Stimulated activated CD4-positive, alpha-beta T cell treated with anti-CD3 and anti-CD28 coated beads, Interleukin-12 subunit alpha, Interleukin-12 subunit beta, amount 100 ng/mL, for 4 hours (primary cell): Measurements from ENCODE around the gene CISD2.
"Not testable (repeated sequence)": the region's sequence is repeated elsewhere in the genome, so short reads cannot be mapped to it uniquely, and the experiment has no call there.

Experiments used
- DNase-seq: peaks from one replicate; pipeline ENCODE4 v3.0.0-alpha.2; 2020

CISD2 gene, protein sequence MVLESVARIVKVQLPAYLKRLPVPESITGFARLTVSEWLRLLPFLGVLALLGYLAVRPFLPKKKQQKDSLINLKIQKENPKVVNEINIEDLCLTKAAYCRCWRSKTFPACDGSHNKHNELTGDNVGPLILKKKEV

DNA sequence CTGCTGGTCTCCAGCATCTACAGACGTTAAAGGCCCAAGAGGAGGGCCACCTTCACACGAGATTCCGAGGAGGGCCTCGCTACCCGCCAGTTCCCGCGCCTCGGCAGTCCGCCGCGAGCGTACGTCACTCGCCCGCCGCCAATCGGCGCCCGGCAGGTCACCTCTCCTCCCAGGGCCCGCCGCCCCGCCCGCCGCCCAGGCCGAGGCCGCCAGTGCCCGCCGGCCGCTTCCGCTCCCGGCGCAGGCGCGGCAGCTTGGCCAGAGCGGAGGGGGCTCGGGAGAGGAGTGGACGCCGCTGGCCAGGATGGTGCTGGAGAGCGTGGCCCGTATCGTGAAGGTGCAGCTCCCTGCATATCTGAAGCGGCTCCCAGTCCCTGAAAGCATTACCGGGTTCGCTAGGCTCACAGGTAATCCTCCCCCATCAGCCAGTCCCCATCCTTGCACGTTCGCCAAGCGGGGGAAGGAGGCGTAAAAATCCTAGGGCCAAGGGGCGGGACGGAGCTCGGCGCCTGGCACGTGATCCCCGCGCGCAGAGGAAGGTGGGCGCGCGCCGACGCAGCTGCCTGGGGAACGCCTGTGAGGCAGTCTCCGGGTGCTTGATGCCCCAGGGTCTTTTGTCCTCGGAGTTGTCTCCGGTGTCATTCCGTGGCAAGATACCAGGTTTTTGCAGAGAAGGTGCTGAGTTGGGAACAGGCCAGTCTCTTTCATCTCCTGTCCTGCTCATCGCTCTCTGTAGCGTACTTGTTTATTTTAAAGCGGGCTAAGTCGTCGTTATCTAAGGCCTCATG, at the start of gene CISD2:
Gene CISD2 (plus strand): TSS at position 212 of the 788 bp plus-strand sequence. CDS start 93 bp downstream, at position 305.
- peak; percentile 84 for DNase-seq

DNA sequence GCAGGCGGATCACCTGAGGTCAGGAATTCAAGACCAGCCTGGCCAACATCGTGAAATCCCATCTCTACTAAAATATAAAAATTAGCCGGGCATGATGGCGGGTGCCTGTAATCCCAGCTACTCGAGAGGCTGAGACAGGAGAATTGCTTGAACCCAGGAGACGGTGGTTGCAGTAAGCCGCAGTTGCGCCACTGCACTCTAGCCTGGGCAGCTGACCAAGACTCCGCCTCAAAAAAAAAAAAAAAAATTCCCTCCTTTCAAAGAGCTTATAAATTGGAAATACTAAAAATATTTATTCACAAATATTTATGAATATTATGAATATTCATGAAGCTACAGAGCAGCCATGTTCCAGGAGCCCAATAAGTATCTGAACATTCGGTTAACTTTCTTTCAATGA, 49.7 kb upstream of the CISD2 start:
- DNase-seq, result not testable (repeated sequence)

DNA sequence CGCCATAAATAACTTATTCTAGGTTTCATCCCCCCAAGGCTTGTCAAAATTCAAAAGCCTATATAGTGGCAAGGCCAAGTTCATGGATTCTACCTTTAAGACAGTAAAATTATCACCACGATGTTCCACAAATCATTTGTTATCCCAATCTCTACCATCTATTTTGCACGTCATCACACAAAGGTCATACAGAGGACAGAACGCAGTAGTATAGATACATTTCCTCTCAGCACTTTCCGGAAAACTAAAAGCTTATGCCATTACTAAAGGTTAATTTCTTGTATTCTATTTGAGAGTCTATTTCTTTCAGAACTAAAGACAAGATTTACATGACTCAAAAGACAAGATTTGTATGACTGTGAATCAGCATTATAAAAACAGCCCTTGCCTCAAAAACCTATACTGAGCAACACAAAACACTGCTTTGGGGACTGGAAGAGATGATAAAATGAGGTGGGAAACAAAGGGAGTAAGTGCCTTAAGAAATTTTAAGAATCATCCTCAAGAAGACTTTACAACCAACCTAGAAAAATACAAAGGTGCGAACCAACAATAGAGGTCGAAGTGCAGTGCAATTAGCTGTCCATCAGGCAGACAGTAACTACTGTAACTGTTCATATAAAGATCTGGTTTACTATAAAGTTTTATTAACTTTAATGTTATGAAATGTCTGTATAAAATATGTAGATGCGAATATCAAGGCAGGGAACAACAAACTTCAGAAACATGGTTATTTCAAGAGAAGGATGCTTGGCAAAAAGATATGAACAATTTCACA, 49.0 kb upstream of the CISD2 start:
- no peak for DNase-seq

DNA sequence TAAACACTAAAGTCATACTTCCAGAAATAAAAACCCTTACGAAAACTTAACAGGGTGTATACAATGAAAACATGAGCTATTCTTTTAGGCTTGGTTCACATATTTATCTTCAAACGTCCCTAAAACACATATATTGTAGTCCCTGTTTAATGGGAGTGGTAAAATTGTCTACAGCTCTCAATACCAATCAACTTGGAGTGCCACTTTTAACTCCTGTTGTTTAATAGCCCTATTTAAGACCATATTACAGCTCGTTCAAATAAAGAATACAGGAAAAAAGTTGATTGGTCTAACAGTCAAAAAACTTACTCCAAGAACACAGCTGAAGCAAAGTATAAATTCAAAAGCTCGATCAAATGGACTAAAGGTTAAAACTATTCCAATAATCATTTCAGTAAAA, 45.3 kb upstream of the CISD2 start:
- no peak for DNase-seq

DNA sequence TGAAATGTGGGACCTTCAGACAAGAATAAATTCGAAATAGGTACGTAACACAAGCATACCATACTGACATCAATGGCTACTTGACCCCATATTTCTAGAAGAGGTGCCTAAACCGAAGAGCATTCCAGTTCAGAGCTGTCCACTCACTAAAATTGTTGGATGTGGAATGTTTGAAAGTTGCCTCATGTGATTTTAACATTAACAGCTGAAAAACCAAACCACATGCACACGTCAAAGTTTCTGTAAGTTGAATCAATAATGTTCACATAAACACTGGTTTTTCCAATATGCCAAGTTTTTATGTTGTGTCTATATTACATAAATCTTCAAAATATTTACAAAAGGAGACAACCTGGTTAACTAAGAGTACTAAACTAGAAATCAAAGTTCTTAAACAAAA, 44.9 kb upstream of the CISD2 start:
- DNase-seq, result no peak

DNA sequence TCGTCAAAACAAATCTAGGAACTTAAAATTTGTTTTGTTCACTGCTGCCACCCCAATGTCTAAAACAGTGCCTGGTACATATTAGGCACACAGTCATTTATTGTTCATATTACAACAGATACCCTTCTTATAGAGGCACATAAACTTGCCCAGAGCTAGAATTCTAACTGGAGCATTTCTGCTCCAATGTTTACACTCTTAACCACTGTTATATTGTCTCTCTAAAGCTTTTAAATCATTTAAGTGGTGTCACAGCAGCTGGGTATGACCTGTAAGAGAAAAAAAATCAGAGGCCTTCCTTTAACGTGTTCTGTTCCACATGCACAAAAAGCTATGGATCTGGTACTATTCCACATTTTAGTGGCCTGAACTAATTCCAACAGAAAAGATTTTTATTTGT, 44.4 kb upstream of the CISD2 start:
- no peak for DNase-seq

DNA sequence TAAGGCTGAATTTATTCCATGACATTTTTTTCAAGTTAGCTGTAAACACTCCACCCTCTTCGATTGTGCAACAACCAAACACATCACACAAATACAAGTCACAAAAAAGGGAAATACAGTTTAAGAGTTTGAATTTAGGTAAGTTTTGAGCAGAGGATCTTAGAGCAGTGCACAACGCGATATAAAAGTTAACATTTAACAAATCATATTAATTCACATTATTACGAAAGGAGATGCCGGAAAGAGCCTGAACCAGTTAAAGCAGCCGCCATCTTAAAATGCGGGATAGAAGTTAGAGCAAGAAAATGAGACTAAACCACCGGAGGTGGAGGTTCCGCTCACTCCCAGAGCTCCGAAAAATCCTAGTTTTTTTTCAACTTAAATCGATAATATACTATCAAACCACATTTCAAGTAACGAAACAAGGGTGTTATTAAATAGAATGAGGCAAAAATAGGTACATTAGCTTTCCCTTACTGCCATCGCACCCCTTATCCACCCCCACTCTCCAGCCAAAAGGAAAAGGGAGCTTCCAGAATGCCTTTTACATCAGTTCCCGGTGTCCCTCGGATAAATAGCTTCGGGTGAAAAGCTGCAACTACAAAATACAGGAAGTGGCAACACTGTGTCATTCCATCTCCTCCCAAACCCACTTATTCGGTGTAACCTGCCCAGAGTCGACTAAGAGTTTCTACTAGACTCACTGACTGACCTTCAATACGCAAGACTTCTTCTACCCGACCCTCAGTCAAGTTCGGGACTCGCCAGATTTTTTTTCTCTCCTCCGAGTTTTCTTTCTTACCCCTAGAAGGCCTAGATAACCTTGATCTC, 43.3 kb upstream of the CISD2 start:
- DNase-seq, result peak; percentile 12

DNA sequence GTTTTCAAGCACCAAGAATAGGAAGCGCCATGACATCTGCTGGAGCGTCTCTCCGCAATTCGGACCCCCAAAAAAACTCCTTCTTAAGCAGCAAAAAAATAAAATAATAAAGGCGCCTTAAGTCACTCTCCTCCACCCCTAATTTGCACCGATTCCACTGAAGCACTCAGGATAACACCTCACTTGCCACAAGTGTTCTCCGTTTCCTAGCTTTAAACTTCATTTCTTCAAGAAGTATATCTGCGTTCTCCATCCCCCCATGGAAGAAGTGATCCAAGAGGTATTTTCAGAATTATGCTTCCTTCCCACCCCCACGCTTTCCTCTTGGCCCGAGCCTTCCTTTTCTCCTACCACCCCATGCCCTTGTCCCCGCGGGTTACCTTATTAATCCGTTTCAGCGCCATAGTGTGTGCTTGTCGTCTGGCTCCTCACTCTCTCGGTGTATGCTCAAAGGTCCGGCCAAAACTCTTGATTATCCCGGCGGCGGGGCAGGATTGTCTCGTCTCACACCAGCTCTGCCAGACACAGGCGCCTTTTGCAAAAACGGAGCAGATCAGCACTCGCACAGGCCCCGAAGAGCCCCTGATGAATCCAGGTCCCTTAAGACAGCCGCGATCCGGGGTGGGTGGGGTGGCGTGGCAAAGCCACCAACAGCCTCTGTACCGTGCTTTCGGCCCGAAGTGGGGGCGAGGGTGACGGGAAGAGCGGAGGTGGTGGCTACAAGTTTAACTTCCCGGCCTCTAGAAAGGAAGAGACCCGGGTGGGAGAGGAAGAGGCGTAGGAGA, 42.5 kb upstream of the CISD2 start:
- DNase-seq, result no peak

DNA sequence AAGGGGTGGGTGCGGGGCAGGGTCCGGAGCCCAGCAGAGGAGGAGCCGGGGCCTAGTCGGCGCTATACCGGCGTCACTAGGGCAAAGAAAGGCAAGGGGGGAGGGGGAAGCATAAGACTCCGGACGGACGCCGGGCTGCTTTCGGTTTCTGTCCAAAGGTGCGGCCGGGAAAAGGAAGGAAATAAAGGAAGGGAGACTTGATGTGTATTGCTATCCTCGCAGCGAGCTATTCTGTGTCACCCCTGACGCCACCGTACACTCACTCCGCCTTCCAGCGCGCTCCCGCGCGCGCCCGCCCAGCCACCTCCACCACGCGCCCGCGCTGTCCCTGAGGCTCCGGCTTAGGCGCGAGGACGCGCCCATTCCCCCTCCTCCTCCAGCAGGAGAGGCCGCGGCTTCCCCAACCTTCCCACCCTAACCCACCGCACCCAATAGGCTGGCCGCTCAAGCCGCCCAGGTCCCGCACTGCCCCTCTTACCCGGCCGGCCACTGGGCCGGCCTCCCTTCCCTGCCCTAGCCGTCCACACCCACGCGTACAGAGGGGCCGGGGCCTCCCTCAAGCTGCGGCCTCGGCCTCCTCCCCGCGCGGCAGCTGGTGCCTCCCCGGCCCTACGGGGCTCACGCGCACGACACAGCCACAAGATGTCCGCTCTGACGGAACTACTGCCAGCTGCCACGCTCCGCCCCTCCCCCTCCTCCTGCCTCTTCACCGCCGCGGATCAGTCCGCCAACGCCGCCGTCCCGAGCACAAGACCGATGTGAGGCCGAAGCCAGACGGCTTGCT, 41.7 kb upstream of the CISD2 start, which contains the start of gene UBE2D3:
Gene UBE2D3 (minus strand): TSS at position 662 of the 784 bp plus-strand sequence. CDS start 1,043 bp downstream, outside the sequence.
- DNase-seq, result peak; percentile 94

DNA sequence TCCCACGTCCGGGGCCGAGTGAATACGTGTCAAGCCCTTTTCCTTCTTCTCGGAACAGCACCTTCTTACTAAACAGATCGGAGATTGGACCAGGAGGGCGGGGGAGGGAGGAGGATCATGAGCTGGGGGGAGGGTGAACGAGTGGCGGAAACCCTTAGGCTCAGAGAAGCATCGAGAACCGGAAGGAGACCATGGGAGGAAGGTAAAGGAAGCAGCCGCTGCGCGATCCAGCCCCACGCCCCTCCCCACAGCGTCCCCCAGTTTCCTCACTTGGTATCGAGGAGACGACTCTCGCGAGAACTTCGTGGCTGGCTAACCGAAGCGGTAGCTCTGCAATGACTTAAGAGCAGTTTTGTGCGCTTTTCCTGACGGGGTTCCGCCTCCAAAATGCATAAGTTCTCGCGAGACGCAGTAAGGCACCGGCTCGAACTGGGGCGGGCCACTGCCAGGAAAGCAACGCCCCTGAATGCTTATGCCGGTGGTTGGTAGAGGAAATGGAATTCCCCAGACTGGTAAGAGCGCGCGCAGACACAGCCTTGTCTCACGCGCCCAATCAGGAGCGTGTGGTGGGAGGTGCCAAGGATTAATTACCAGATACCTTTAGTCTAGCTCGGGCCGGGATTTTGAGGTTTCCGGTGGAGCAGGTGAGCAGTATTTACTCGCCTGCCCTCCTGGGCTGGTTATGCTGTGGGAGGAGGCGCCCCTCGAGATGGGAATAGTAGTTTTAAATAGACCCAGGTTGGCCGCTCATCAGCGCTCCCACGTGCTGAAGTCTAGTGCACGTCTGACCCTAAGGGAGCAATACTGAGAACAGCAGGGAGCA, 40.9 kb upstream of the CISD2 start:
- DNase-seq, result peak; percentile 97

DNA sequence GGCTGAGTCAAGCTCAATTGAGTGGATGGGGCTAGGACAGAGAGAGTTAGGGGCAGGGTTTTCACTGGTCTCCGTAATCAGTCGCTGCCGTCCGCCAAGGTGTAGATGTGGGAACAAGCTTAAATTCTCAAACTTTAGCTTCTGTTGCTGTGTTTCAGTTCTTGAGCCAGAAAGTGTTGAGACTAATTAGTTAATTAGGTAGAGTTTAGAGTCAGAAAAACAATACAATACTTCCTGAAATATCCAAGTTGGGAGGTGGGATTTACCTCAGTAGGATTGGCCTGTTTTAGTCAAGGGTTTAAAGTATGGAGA, 40.3 kb upstream of the CISD2 start:
- DNase-seq, result no peak

DNA sequence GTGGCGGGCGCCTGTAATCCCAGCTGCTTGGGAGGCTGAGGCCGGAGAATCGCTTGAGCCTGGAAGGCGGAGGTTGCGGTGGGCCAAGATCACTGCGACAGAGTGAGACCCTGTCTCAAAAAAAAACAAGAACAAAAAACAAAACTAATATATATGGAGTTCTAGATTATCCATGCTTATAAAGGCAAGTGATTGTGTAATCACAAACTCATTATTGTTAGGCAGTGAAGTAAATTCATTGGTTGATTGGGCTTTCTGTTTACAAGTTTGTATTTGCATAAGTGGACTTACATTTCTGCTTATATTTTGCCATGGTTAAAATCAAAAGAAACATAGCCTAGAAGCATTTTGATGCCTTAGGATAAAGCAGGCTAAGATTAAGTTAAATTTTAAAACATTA, 39.0 kb upstream of the CISD2 start:
- DNase-seq, result no peak

DNA sequence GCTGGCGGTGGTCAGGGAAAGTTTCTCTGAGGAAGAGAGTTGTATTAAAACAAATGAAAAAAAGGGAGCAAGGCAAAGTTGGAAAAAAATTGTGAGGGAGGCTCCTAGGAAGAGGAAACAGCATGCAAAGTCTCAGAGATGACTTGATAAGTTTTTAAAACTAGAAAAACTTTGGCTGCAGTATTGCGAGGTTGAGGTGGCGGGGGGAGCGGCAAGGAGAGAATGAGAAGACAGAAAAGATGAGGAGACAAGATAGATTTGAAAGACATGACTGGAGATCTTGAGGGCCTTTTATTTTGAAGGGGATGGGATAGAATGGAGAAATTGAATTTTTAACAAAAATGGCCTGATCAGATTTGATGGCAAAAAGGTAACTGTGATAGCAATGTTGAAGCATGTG, 36.7 kb upstream of the CISD2 start:
- no peak for DNase-seq

DNA sequence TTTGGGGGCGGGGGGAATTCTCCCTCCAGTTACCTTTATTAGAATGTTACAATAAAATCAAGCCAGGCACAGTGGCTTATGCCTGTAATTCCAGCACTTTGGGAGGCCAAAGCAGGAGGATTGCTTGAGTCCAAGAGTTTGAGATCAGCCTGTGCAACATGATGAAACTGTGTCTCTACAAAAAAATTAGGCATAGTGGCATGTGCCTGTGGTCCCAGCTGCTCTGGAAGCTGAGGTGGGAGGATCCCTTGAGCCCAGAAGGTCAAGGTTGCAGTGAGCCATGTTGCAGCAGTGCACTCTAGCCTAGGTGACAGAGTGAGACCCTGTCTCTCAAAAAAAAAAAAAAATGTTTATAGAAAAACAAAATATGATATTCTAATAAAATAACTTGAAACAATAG, 36.1 kb upstream of the CISD2 start:
- DNase-seq, result no peak

DNA sequence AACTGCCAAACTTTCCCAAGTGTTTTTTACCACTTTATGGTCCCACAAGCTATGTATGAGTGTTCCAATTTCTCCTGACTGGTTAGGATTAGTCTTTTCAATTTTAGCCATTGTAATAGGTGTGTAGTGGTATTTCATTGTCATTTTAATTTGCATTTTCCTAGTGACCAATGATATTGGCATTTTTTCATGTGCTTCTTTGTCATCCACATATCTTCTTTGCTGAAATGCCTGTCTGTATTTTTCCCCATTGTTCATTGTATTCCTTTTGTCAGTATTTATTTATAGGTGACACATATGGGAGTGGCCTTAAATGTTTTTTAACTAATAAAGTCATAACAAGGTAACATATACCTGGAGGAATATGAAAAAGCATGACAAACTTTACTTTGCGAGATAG, 32.2 kb upstream of the CISD2 start:
- no peak for DNase-seq

DNA sequence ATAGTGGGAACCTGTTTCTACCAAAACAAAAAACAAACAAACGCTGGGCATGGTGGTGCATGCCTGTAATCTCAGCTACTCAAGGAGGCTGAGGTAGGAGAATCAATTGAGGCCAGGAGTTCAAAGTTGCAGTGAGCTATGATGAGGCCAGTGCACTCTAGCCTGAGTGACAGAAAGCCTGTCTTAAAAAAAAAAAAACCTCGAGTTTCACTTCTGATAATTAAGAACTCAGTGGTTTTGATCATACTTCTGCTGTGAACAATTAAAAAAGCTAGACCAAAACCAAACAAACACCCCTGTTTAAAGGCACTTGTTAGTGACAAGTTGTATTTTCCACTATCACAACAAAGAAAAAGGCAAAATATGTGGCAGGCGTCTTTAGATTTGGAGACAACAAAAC, 26.4 kb upstream of the CISD2 start:
- DNase-seq, result no peak

DNA sequence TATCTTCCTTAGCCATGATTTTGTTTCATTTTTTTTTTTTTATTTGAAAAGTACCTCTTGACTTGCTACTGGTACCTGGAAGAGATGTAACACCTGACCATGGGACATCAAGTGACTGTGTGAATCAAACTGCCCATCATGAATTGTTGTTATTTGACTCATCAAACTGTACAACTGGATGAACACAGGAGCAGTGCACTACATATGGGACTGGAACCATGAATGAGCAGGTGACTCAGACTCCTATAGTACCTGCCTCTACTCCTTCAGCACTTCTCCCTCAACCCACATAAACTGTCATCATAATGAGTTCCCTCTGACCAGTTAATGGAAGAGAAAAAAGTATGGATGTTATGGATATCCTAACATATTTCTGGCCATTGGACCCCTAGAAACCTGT, 25.5 kb upstream of the CISD2 start:
- no peak for DNase-seq

DNA sequence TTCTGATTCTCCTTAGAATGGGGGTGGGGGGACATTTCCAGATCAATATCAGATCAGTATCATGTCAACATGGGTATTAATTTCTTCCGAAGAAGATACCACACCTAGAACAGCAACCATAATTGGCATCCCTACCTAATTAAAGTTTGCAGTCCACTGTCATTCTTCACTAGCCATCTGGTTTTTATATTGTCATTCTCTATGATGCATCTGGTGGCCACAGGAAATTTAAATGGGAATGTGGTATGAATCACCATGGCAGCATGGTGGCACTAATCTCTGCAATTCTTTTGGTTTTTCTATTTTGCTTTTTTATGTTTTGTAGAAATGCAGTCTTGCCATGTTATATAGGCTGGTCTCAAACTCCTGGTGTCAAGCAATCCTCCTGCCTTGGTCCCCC, 24.9 kb upstream of the CISD2 start:
- DNase-seq, result no peak

DNA sequence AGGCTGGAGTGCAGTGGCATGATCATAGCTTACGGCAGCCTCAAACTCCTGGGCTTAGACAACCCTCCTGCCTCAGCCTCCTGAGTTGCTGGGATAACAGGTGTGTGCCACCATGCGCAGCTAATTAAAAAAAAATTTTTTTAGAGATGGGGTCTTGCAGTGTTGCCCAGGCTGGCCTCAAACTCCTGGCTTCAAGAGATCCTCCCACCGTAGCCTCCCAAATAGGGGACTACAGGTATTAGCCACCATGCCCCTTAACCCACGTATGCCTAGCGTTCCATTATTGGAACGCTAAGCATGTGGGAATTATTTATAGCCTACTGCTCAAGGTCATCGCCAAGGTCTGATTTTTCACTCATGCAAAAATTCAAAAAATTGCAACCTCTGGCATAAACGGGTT, 21.1 kb upstream of the CISD2 start:
- no peak for DNase-seq

DNA sequence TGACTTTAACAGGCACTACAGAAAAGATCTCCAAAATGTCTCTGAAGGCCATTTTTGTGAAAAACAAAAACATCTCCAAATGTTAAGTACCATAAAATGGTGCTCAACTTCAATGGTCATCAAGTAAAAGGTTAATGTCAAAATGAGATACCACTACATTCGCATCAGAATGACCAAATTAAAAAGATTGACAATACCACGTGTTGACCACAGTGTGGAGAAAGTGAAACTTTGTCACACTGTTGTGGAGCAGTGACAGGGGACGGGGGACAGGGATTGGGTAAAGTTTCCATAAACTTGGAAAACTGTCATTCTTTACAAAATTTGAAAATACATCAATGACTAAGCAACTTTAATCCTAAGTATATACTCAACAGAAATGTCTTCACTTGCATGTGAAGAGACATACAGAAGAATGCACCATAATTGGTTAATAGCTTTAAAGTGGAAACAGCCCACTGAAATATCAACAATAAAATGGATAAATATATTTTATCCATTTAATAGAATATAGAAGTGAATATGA, 19.1 kb upstream of the CISD2 start:
- no peak for DNase-seq
